SK-N-SH treated with all-trans-retinoic acid at 6 μM for 48 hours (cell line): ENCODE measurements around the gene APMAP.

Experiments
- ATAC-seq: fragments of 200-7000 bp; cut with Tn5 transposase; 3 replicates; pipeline ENCODE4 v1.9.1; 2020; ENCODE audit warnings: mild to moderate bottlenecking, moderate library complexity
- ARNTL ChIP-seq: fragments of 450-650 bp; formaldehyde crosslinking; IDR thresholded peaks from 2 replicates; pipeline ENCODE4 v1.5.0; 2020; ENCODE audit warnings: low read depth, mild to moderate bottlenecking, moderate library complexity, borderline replicate concordance
- BACH2 ChIP-seq: fragments of 250-450 bp; sonication (Bioruptor Pico); IDR thresholded peaks from 2 replicates; pipeline ENCODE4 v1.9.0; 2021; ENCODE audit warnings: mild to moderate bottlenecking, borderline replicate concordance
- CSDC2 ChIP-seq: fragments of 250-450 bp; sonication (Bioruptor Pico); IDR thresholded peaks from 2 replicates; pipeline ENCODE4 v1.5.0; 2020; ENCODE audit warnings: mild to moderate bottlenecking, moderate library complexity
- ESRRG ChIP-seq: fragments of 250-450 bp; sonication (Bioruptor Pico); IDR thresholded peaks from 2 replicates; pipeline ENCODE4 v1.6.1; 2021; ENCODE audit warnings: mild to moderate bottlenecking
- GLIS3 ChIP-seq: fragments of 250-450 bp; sonication (Bioruptor Pico); IDR thresholded peaks from 2 replicates; pipeline ENCODE4 v1.5.0; 2020; ENCODE audit warnings: mild to moderate bottlenecking, moderate library complexity
- ISL1 ChIP-seq: fragments of 250-450 bp; sonication (Bioruptor Pico); IDR thresholded peaks from 2 replicates; pipeline ENCODE4 v2.1.2; 2022; ENCODE audit warnings: mild to moderate bottlenecking, moderate library complexity
- POU6F1 ChIP-seq: fragments of 250-450 bp; sonication (Bioruptor Pico); IDR thresholded peaks from 2 replicates; pipeline ENCODE4 v1.8.0; 2021; ENCODE audit warnings: low read depth, mild to moderate bottlenecking, moderate library complexity, borderline replicate concordance
- PPARA ChIP-seq: fragments of 250-450 bp; sonication (Bioruptor Pico); IDR thresholded peaks from 2 replicates; pipeline ENCODE4 v1.5.0; 2020; ENCODE audit warnings: mild to moderate bottlenecking, borderline replicate concordance
- TCF4 ChIP-seq: fragments of 250-450 bp; sonication (Bioruptor Pico); IDR thresholded peaks from 2 replicates; pipeline ENCODE4 v1.8.0; 2021; ENCODE audit warnings: mild to moderate bottlenecking, moderate library complexity, borderline replicate concordance
- TOX ChIP-seq: fragments of 250-450 bp; sonication (Bioruptor Pico); IDR thresholded peaks from 2 replicates; pipeline ENCODE4 v1.8.0; 2021; ENCODE audit warnings: mild to moderate bottlenecking, moderate library complexity, borderline replicate concordance
- ZC3H10 ChIP-seq: fragments of 250-450 bp; sonication (Bioruptor Pico); IDR thresholded peaks from 2 replicates; pipeline ENCODE4 v1.5.1; 2021; ENCODE audit warnings: mild to moderate bottlenecking, moderate library complexity
- ZFP30 ChIP-seq: fragments of 450-650 bp; formaldehyde crosslinking; IDR thresholded peaks from 2 replicates; pipeline ENCODE4 v1.5.0; 2022; ENCODE audit warnings: mild to moderate bottlenecking, moderate library complexity
- ZNF565 ChIP-seq: fragments of 450-650 bp; formaldehyde crosslinking; conservative IDR thresholded peaks from 2 replicates; pipeline ENCODE4 v1.5.0; 2020; ENCODE audit warnings: low read depth, mild to moderate bottlenecking, moderate library complexity
- ZNF70 ChIP-seq: fragments of 450-650 bp; formaldehyde crosslinking; IDR thresholded peaks from 2 replicates; pipeline ENCODE4 v1.5.0; 2020; ENCODE audit warnings: mild to moderate bottlenecking, moderate library complexity
- ZNF8 ChIP-seq: fragments of 450-650 bp; formaldehyde crosslinking; IDR thresholded peaks from 2 replicates; pipeline ENCODE4 v1.5.0; 2020; ENCODE audit warnings: mild to moderate bottlenecking, moderate library complexity
- TF ChIP-seq, protein P1 (sequence below): fragments of 250-450 bp; sonication (Bioruptor Pico); IDR thresholded peaks from 2 replicates; pipeline ENCODE4 v1.5.1; 2021; ENCODE audit warnings: mild to moderate bottlenecking, moderate library complexity
- TF ChIP-seq, protein P2 (sequence below): fragments of 250-450 bp; sonication (Bioruptor Pico); IDR thresholded peaks from 2 replicates; pipeline ENCODE4 v1.8.0; 2020; ENCODE audit warnings: mild to moderate bottlenecking, moderate library complexity, borderline replicate concordance
- TF ChIP-seq, protein P3 (sequence below): fragments of 250-450 bp; sonication (Bioruptor Pico); IDR thresholded peaks from 2 replicates; pipeline ENCODE4 v1.5.1; 2020; ENCODE audit warnings: low read depth, mild to moderate bottlenecking, moderate library complexity
- TF ChIP-seq, protein P4 (sequence below): fragments of 250-450 bp; sonication (Bioruptor Pico); IDR thresholded peaks from 2 replicates; pipeline ENCODE4 v1.5.0; 2020; ENCODE audit warnings: mild to moderate bottlenecking, moderate library complexity

The APMAP gene

DNA sequence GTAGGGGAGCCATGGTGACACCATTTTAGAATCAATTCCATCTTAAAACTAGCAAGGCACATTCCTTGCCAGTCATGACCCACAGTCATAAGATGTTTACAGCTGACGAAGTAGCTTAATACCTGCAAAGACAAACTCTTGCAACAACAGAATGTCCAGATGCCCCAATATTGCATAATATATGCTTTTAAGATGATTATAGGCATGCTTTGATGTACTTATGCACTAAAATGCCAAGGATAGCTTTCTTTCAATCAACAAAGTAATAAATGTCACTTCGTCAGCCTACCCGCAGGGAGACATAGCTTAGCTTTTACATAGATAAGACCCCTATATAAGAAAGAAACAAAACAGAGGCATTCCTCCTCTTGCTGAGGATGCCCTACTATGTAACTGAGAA is 38.7 kb upstream of the APMAP start:
- no peak for ATAC-seq
- TF ChIP-seq, protein P1, sequence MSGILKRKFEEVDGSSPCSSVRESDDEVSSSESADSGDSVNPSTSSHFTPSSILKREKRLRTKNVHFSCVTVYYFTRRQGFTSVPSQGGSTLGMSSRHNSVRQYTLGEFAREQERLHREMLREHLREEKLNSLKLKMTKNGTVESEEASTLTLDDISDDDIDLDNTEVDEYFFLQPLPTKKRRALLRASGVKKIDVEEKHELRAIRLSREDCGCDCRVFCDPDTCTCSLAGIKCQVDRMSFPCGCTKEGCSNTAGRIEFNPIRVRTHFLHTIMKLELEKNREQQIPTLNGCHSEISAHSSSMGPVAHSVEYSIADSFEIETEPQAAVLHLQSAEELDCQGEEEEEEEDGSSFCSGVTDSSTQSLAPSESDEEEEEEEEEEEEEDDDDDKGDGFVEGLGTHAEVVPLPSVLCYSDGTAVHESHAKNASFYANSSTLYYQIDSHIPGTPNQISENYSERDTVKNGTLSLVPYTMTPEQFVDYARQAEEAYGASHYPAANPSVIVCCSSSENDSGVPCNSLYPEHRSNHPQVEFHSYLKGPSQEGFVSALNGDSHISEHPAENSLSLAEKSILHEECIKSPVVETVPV: no peak
- TF ChIP-seq ZNF8 (CRISPR knock-in tag) (no peak), ISL1 (CRISPR knock-in tag) (peak; percentile 67; the same call in 1 of the 2 replicates), TCF4 (no peak), POU6F1 (CRISPR knock-in tag) (no peak), BACH2 (no peak), ZC3H10 (no peak)
- TF ChIP-seq, protein P2, sequence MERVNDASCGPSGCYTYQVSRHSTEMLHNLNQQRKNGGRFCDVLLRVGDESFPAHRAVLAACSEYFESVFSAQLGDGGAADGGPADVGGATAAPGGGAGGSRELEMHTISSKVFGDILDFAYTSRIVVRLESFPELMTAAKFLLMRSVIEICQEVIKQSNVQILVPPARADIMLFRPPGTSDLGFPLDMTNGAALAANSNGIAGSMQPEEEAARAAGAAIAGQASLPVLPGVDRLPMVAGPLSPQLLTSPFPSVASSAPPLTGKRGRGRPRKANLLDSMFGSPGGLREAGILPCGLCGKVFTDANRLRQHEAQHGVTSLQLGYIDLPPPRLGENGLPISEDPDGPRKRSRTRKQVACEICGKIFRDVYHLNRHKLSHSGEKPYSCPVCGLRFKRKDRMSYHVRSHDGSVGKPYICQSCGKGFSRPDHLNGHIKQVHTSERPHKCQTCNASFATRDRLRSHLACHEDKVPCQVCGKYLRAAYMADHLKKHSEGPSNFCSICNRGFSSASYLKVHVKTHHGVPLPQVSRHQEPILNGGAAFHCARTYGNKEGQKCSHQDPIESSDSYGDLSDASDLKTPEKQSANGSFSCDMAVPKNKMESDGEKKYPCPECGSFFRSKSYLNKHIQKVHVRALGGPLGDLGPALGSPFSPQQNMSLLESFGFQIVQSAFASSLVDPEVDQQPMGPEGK: no peak
- TF ChIP-seq, protein P3, sequence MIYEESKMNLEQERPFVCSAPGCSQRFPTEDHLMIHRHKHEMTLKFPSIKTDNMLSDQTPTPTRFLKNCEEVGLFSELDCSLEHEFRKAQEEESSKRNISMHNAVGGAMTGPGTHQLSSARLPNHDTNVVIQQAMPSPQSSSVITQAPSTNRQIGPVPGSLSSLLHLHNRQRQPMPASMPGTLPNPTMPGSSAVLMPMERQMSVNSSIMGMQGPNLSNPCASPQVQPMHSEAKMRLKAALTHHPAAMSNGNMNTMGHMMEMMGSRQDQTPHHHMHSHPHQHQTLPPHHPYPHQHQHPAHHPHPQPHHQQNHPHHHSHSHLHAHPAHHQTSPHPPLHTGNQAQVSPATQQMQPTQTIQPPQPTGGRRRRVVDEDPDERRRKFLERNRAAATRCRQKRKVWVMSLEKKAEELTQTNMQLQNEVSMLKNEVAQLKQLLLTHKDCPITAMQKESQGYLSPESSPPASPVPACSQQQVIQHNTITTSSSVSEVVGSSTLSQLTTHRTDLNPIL (CRISPR knock-in tag): no peak

DNA sequence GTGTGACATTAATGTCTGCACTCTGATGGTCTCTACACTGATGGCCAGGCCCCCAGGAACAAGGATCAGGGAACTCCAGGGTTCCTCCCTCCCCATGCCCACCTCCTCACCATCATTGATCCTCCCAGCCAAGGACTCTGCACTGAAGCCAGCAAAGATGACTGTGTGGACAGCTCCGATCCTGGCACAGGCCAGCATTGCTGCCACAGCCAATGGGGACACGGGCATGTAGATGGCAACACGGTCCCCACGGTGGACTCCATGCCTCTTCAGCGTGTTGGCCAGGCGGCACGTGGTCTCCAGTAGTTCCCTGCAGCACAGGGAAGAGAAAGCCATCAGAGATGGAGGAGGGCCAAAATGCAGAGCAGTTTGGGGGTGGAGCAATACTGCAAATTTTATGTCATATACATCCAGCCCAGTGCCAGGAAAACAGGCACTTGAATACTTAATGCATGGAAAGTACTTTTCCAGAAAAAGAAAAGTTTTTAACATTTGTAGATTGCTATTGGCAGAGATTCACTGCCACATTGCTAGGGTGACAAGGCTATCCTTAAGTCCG is 38.2 kb upstream of the APMAP start:
- TF ChIP-seq TOX (CRISPR knock-in tag) (no peak), ISL1 (CRISPR knock-in tag) (no peak), ZFP30 (CRISPR knock-in tag) (no peak), CSDC2 (CRISPR knock-in tag) (no peak), ZC3H10 (no peak), PPARA (CRISPR knock-in tag) (no peak)
- TF ChIP-seq, protein P4, sequence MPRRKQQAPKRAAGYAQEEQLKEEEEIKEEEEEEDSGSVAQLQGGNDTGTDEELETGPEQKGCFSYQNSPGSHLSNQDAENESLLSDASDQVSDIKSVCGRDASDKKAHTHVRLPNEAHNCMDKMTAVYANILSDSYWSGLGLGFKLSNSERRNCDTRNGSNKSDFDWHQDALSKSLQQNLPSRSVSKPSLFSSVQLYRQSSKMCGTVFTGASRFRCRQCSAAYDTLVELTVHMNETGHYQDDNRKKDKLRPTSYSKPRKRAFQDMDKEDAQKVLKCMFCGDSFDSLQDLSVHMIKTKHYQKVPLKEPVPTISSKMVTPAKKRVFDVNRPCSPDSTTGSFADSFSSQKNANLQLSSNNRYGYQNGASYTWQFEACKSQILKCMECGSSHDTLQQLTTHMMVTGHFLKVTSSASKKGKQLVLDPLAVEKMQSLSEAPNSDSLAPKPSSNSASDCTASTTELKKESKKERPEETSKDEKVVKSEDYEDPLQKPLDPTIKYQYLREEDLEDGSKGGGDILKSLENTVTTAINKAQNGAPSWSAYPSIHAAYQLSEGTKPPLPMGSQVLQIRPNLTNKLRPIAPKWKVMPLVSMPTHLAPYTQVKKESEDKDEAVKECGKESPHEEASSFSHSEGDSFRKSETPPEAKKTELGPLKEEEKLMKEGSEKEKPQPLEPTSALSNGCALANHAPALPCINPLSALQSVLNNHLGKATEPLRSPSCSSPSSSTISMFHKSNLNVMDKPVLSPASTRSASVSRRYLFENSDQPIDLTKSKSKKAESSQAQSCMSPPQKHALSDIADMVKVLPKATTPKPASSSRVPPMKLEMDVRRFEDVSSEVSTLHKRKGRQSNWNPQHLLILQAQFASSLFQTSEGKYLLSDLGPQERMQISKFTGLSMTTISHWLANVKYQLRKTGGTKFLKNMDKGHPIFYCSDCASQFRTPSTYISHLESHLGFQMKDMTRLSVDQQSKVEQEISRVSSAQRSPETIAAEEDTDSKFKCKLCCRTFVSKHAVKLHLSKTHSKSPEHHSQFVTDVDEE: no peak
- TF ChIP-seq, protein P2: no peak
- no peak for ATAC-seq

GRCh38 chr20:25030007-25030648 is 37.6 kb upstream of the APMAP start:
- ATAC-seq: no peak
- no peak for TF ChIP-seq ESRRG
- TF ChIP-seq ZNF70 (CRISPR knock-in tag): no peak
- TF ChIP-seq, protein P2: no peak
- no peak for TF ChIP-seq PPARA (CRISPR knock-in tag)
- no peak for TF ChIP-seq ZNF565
- TF ChIP-seq, protein P4: no peak
- no peak for TF ChIP-seq ZC3H10
- no peak for TF ChIP-seq TCF4
- no peak for TF ChIP-seq ARNTL
- TF ChIP-seq GLIS3 (CRISPR knock-in tag): no peak
- TF ChIP-seq ISL1 (CRISPR knock-in tag): no peak
- no peak for TF ChIP-seq ZNF8 (CRISPR knock-in tag)
- TF ChIP-seq TOX (CRISPR knock-in tag): no peak
